GM18511 (cell line): ENCODE measurements around the gene TRIM46.

Experiments used
- ATAC-seq: cut with Tn5 transposase; IDR thresholded peaks from one replicate; pipeline ENCODE4 v1.9.1; 2021; ENCODE audit warnings: mild to moderate bottlenecking, moderate library complexity; ENCODE audit not compliant: unreplicated experiment

TRIM46 gene

DNA sequence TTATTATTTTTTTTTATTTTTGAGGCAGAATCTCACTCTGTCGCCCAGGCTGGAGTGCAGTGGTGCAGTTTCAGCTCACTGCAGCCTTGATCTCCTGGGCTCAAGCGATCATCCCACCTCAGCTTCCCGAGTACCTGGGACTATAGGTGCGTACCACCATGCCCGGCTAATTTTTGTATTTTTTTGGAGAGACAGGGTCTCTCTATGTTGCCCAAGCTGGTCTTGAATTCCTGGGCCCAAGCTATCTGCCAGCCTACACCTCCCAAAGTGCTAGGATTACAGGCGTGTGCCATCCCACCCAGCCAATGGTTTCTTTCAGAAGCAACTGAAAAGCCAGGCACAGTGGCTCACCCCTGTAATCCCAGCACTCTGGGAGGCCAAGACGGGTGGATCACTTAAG, 2.8 kb upstream of the TRIM46 start:
- ATAC-seq = no peak

DNA sequence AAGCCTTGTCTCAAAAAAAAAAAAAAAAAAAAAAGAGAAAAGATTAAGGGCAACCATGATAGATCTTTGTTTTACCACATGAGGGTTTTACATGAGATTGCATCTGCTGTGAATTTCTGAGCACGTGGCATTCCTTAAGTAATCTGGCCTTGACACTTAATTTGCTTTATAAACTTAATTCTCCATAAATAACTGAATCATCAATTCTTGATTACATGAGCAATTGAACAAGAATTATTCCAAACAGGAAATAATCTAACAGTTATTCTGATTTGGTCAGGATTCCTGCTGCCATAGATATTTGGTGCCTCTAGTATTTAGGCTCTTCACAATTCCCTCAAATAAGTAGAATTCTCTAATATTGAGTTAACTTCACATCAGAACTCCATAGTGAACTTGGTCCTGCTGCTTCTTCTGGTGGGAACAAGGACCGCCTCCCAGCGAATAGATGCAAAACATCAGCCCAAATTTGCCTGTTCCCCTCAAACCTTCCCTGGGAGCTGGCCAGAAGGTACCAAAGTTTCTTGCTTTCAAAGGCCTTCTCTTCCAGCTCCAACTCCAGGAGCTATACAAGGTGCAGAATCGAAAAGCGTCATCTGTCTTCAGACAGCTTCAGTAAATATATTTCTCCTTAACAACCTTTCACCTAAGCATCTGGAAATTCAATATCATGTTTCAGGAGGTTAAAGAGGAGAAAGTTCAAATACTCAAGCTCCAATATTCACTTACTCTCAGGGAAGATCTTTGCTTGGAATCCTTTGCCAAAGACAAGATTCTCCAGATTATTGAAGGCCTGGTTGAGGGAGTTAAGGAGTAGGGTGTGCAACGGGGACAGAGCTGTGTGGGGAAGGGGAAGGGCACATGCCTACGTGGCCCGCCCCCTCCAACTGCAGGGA, 1.6 kb upstream of the TRIM46 start:
- ATAC-seq = peak; percentile 24

DNA sequence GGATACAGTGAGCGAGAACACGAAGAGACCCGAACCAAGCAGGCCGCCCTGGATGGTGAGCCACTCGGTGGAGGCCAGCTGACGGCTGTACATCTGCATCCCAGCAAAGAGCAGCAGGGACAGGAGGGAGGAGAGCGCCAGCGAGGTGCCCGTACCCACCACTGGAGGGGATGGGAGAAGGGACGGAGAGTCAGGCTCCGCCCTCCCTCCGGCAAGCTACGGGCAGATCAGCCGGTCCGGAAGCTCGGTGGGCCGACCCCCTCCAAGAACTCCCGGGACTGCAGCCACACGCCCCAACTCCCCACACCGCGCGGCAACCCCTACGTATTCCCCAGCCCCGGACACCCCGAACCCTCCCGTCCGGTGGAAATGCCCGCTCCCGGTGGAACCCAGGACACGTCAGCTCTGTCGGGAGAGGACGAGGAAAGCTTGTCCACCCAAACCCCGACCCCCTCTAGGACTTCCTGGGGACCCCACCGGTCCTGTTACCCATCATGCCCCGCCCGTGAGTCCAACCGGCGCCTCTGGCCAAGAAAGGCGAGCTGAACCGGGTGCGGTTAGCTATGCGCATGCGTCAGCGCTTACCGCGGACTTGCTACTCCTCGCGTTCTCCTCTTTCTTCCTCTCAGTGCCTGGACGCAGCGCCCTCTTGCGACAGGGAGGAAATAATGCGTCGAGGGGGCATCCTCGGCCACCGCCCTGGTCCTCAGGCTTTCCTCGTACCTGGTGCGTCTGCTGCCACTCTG, 744 bp upstream of the TRIM46 start, which contains the start of gene KRTCAP2:
Gene KRTCAP2 (minus strand): TSS at position 573 of the 746 bp plus-strand sequence. CDS start 80 bp downstream, at position 493.
- ATAC-seq = peak; percentile 78

DNA sequence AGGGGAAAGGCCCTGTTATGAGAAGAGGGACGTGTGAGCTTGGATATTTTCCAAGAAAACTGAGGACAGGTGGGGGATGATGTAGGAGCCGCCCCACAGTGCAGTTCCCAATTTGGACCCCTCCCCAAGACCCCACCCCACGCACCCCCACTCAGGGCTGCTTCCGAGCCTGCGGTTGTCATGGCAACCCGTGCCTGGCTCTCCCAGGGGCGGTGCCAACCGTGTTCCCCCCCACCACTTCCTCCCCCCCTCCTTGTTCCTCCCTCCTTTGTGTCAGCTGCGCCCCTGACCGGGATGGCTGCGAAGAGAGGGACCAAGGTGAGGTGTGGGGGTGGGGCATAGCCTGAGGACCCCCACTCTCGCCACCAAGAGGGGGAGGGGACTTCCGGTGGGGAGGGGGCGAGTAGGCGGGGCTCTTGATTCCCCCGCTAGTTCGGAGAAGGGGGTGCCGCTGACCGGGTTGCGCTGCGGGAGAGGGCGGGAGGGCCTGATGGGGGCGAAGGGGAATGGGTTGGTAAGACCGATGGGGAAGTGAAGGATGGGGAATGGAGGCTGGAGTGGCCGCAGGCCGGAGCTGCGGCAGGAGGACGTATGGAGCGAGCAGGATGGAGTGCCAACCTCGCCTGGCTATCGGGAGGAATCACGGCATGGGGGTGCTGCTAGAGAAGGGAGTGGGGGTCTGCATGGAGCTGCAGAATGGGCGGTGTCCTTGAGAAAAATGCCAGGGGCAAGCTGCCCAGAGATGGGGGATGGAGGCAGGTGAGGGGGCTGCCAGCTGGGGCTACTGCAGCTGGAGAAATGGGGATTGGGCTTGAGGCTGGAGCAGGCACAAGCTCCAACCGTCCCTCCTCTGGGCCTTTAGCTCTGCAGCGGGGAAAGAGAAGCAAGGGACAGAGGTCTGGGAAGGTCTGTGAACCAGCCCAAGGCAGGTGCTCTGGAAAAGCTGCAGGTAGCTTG, 953 bp downstream of the TRIM46 start:
- no peak for ATAC-seq

DNA sequence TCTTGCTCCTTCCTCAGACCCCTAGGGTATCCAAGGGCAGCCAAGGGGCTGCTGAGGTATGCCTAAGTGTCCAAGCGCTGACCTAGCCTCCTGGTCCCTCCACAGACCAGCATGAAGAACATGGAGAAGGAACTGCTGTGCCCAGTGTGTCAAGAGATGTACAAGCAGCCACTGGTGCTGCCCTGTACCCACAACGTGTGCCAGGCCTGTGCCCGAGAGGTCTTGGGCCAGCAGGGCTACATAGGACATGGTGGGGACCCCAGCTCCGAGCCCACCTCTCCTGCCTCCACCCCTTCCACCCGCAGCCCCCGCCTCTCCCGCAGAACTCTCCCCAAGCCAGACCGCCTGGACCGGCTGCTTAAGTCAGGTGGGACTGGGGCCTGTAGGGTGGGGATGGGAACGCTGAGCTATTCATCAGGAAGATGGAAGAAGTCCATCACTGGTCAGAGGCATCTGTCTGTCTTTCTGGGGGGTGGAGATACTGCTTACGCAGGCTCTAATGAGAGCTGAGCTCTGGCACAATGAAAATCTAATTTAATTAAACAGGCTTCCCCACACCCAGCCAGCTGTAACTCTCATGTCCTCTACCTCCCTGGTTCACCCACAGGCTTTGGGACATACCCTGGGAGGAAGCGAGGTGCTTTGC, 1.8 kb downstream of the TRIM46 start:
- ATAC-seq = no peak

DNA sequence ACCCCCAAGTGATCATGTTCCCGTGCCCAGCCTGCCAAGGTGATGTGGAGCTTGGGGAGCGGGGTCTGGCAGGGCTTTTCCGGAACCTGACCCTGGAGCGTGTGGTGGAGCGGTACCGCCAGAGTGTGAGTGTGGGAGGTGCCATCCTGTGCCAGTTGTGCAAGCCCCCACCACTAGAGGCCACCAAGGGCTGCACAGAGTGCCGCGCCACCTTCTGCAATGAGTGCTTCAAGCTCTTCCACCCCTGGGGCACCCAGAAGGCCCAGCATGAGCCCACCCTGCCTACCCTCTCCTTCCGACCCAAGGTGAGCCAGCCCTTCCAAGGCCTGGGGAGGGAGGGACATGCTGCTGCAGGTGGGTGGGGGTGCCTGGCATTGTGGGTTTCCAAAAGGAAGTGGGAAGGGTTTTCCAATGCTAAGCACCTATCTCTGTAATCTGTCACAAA, 2.3 kb downstream of the TRIM46 start:
- ATAC-seq = no peak

DNA sequence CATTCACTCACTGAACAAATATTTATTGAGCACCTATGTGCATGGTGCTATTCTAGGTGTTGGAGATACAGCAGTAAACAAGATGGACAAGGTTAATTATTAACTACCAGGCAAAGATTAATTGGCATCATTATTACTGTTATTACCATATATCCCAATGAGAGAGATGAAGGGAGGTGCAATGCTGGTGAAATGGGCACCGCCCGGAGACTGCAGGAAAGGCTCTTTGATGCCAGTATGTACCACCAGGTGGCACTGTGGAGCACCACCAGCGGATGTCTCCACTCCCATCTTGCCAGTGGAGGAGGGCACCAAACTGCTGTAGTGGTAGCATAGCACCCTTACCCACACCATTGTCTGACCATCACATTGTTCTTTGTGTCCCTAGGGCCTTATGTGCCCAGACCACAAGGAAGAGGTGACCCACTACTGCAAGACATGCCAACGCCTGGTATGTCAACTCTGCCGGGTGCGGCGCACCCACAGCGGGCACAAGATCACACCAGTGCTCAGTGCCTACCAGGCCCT, 3.0 kb downstream of the TRIM46 start:
- ATAC-seq = no peak

DNA sequence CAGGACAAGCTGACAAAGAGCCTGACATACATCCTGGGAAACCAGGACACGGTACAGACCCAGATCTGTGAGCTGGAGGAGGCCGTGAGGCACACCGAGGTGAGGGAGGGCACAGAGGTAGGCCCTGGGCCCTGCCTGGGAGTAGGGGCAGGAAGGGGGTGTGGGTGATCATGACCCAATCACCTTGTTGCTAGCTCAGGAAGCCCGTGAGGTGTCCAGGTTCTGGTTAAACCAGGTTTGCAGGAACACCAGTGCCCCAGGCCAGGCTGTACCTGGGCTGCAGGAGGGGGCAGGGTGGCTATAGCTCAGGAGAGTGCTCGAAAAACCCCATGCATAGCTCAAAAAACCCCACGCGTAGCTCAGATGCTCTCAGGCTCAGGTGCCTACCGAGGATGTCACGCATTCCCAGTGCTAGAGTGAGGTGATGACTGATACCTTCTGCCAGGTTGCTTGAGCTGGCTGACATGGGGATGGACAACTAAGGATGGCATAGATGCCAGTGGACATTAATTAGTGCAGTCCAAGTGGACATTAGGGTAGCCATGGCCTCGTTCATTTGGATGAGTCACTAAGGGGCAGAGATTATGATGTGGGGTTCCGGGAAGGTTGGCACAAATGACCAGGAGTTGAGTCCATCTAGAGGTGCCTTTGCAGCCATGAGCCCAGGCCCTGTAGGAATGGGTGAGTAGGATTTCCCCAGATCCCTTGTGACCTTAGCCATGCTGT, 3.7 kb downstream of the TRIM46 start:
- ATAC-seq = no peak

DNA sequence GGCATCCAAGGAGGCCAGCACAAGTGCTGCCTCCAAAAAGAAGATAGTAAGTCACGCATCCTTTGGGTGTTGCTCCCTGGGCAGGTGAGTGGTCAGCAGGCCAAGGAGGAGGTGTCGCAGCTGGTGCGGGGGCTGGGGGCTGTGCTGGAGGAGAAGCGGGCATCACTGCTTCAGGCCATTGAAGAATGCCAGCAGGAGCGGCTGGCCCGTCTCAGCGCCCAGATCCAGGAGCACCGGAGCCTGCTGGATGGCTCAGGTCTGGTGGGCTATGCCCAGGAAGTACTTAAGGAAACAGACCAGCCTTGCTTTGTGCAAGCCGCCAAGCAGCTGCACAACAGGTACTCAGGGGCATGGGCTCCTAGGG, 4.3 kb downstream of the TRIM46 start:
- ATAC-seq = no peak

DNA sequence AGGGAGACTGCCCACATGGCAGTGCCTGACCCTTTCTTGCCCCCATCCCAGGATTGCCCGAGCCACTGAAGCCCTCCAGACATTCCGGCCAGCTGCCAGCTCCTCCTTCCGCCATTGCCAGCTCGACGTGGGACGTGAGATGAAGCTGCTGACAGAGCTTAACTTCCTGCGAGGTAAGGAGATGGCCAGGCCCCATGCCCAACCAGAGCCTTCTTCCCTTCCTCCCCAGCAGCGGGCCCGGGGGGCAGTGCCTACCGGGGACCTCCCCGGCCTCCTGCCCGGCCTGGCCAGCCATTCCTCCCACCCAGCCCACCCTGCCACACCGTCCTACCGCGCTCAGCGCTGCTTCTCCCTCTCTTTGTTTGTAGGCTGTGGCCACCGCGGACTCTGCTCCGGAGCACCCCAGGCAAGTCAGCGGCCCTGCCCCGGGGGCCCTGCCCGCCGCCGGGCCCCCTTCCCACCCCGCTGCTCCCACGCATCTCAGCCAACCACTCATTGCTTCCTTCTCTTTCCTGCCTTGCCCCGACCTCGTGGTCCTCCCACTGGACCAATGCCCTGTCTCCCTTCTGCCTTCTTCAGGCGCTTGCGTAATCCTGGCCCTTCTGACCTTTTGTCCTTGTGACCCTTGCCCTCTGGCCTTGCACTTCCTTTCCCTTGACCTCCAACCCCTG, 4.9 kb downstream of the TRIM46 start:
- ATAC-seq = no peak

DNA sequence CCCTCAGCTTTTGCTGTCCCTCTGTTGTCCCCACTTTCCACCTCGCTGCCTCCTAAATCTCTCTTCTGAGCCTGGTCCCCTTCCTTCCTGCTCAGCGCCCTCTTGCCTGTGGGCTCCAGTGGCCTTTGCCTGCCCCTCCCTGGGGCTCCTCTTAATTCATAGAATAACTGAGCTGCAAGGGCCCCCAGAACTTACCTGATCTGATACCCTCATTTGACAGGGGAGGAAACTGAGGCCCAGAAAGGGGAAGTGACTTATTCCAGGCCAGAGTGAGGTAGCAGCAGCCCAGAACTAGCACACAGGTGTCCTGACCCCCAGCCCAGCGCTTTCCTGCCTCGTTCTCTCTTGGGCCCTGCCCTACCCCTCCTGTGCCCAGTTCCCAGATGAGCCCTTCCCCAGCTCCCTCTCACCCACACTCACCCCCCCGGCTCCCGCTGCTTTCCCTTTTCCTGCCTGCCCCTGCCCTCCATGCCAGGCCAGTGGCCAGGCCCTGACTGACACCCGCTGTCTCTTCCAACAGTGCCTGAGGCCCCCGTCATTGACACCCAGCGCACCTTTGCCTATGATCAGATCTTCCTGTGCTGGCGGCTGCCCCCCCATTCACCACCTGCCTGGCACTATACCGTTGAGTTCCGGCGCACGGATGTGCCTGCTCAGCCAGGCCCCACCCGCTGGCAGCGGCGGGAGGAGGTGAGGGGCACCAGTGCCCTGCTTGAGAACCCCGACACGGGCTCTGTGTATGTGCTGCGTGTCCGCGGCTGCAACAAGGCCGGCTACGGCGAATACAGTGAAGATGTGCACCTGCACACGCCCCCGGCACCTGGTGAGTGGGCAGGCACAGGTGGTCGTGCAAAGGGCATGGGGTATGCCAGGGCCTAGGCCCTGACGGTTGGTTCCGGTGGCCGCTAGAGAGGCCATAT, 5.7 kb downstream of the TRIM46 start:
- no peak for ATAC-seq

DNA sequence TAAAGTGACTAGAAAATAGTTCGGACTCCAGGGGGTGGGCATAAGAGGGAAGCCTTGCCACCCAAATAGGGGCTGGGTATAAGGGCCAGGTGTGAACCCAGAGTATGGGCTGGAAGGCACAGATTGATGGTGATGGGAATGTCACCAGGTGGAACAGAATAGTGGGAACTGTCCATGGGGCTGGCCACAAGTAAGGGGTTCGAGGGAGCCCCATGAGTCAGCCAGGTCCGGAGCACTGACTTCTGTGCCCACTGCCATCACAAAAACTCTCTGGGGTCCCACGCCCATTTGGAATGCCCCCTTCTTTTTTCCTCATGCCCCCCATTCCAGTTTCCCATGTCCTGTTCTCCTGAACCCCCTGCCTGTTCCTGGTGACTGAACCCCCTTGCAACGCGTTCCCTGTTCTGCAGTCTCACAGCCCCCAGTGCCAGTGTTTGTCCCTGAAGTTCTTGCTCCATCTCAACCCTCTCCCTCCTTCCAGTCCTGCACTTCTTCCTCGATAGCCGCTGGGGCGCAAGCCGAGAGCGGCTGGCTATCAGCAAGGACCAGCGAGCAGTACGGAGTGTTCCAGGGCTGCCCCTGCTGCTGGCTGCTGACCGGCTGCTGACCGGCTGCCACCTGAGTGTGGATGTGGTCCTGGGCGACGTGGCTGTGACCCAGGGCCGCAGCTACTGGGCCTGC, 7.9 kb downstream of the TRIM46 start:
- no peak for ATAC-seq

DNA sequence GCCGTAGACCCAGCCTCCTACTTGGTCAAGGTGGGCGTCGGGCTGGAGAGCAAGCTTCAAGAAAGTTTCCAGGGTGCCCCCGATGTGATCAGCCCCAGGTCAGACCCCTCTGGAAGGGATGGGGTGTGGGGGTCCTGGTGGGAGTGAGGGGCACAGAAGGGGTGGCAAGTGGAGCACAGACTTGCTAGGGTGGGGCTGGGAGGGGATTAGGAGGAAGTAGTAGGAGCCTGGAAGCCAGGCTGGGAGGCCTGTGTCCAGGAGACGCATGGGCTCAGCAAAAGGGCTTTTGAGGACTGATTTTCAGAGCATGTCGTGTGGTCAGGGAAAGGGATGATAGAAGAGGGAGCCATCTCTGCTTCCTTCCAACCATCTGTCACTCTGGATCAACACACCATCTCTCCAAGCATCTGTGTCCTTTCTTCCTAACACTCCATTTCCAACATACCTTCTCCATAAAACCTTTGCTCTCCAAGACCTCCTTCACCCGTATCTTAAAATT, 8.5 kb downstream of the TRIM46 start:
- no peak for ATAC-seq

DNA sequence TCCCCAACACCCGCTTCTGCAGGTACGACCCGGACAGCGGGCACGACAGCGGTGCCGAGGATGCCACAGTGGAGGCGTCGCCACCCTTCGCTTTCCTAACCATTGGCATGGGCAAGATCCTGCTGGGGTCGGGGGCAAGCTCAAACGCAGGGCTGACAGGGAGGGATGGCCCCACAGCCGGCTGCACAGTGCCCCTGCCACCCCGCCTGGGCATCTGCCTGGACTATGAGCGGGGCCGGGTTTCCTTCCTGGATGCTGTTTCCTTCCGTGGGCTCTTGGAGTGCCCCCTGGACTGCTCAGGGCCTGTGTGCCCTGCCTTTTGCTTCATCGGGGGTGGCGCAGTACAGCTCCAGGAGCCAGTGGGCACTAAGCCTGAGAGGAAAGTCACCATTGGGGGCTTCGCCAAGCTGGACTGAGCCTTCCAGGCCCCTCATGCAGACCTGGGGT, 10.1 kb downstream of the TRIM46 start:
- no peak for ATAC-seq

DNA sequence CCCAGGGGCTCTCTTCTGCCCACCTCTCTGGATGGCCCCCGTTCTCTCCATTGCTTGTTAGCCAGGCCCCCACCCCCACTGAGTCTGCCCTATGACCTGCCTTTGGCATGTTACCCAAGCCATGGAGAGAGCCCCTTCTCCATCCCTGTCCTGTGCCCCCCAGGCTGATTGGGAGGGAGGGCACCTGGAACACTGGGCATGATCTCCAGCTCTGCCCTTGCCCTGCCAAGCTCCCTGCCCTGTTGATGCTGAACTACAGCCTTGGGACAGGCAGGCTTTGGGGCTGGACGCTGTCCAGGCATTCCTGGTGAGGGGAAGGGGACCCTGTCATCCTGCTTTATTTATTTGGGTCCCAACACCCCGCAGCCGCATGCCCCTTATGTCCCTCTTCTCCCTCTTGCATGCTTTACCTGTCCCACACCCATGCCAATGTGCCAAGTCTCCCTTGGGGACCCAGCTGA, 10.7 kb downstream of the TRIM46 start:
- ATAC-seq = no peak

DNA sequence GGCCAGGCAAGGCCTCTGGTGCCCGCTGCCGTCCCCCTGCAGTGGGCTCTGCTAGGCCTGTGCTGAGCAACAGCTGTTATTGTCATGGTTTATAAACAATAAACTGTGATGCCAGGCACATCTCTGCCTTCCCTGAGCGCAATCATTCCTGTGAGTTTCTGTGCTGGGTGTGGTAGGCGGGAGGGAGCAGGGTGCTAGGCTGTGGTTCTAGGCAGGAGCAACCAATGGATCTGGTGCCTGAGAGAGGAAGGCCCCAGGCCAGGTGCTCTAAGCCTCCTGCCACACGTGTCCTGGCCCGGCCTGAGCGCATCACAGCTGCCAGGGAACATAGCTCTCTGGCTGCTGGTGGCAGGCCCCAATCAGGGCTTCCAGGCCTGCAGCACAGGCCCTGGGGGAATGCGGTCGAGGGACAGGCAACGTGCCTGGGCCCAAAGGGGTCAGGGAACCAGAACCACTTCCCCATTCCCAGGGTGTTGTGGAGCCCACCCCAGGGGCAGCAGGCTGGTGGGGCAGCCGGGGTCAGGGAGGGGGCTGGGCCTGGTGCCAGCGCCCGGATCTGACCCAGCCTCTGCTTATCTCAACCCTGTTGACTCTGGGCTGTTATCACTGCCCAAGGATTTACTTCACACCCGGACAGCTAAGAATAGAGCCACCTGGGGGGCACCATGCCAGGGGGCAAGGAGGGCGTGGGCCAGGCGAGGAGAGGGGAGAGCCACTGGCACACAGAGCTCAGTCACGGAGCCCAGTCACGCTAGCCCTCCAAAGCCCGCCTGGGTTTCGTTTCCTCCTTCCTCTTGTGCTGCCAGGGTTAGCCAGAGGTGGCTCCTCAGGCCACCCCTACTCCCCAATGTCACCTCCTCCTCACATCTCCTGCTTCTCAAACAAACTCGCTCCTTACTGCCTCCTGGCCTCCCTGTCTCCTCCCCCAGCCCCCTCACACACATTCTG, 11.5 kb downstream of the TRIM46 start:
- ATAC-seq = peak; percentile 92
